22Rv1 (cell line): ENCODE data around the gene PALD1.

Experiments
- H3K27ac ChIP-seq: fragments of 450-650 bp; 2 replicates; pipeline ENCODE4 v1.5.1; 2017
- CTCF ChIP-seq: fragments of 450-650 bp; IDR thresholded peaks from 2 replicates; pipeline ENCODE4 v1.5.1; 2017; ENCODE audit warnings: mild to moderate bottlenecking
- ZFX ChIP-seq: fragments of 450-650 bp; IDR thresholded peaks from 2 replicates; pipeline ENCODE4 v1.6.1; 2017; ENCODE audit warnings: antibody characterized with exemption, borderline replicate concordance

Gene PALD1

DNA sequence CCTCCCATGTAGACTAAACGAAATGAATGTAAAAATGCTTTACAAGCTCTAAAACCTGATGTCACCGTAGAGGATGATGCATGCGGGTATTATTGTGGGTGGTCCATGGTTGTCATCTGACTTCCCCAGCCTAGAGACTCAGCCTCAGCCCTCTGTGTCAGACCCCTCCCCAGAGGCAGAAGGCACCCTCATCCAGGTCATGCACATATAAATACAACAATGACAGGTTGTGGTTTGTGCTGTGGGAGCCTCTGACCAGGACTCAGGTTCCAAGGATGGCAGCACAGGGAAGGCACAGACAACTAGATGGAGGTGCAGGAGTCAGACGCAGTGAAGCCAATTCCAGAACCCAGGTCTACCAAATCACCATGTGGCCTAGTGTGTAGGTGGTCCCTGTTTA, 33.8 kb upstream of the PALD1 start:
- TF ChIP-seq CTCF (no peak), ZFX (no peak)
- no peak overlapping the region for H3K27ac ChIP-seq

DNA sequence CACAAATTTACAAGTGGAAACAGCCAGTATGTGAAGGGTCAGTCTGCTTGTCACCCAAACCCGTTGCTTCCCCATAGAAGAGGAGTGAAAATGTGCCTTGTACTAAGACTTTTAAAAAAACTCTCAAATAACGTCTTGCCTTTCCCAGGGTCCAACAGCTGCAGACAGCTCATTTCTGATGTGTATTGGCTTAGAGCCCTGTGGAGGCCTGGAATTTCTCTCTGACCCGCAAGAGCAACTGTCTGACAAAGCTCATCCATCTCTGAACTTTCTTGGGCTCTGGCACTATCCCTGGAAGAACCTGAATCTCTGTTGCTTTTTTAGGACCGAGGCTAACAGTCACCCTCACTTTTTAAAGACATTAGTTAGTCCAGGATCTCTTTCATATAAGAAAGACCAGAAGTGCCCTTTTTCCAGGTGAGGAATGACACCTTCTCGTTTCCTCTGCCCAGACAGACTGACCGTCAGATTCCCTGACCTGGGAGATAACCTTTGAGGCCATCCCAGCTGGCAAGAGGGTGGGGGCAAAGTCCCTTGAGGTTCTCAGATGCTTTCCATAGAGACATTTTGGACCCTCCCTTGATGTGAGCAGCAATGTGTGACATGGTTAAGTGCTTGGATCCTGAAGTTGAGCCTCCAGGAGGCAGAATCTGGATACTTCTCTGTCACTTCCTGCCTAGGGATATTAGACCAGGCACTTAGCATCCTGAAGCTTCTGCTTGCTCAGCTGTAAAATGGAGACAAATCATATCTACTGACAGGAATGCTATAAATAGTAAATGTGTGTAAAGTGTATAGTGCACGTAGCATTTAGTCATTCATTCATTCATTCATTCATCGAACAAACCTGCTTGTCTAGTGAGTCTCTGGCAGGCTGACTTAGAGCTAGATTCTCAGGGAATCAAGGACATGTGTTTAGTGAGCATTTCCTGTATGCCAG, 32.6 kb upstream of the PALD1 start:
- H3K27ac ChIP-seq: no peak overlapping the region
- TF ChIP-seq ZFX (no peak), CTCF (no peak)

DNA sequence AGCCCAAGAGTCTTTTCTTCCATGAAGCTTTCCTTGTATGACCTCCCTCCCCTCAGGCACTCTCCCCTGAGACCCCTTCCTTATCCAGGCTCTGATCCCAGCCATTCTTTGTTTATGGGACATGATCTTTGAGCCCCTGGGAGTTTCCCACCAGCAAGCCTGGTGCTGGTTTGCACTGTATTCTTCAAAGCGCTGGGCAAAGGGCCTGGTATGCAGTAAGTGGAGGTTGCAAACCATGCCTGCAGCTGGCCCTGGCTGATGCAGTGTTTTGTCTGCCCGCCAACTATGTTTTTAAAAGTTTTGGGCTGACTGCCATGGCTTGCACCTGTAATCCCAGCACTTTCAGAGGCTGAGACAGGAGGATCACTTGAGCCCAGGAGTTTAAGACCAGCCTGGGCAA, 30.3 kb upstream of the PALD1 start:
- no peak overlapping the region for H3K27ac ChIP-seq
- TF ChIP-seq ZFX (no peak), CTCF (no peak)

DNA sequence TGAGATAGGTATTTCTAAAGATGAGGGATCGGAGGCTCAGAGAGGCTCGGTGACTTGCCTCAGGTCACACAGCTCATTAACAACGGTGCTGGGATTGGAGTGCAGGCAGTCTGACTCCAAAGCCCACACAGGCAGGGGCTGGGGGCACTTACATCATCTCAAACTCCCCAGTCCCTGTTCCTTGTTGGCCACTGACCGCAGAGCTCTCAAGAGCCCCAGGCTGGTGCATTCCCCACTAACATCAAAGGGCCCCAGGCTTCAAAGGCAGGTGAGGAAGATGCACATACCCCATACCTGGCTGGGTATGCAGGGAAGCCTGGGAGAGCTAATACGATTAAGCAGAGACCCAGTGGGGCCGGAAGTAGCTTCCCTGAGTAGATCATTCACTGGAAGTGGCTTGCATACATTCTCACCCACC, 23.3 kb upstream of the PALD1 start:
- H3K27ac ChIP-seq: no peak overlapping the region
- TF ChIP-seq ZFX: no peak
- TF ChIP-seq CTCF: no peak

- no peak for TF ChIP-seq CTCF
- TF ChIP-seq ZFX: no peak
- H3K27ac ChIP-seq: no peak overlapping the region
These were observed 22.4 kb upstream of the PALD1 start for GRCh38 chr10:70456164-70456563.

- TF ChIP-seq ZFX (no peak), CTCF (no peak)
- no peak overlapping the region for H3K27ac ChIP-seq
These were observed 20.7 kb upstream of the PALD1 start for GRCh38 chr10:70457759-70458305.
